Activated CD8-positive, alpha-beta memory T cell treated with anti-CD3 and anti-CD28 coated beads, Interleukin-2, amount 50 U/mL, for 1 hour (primary cell): ENCODE data around the gene SPPL3.

Experiments
- DNase-seq: peaks from one replicate; pipeline ENCODE4 v3.0.0-alpha.2; 2020; ENCODE audit errors: extremely low read depth

SPPL3 gene

GRCh38 chr12:120722784-120723183 lies 181.4 kb downstream of the SPPL3 start:
- DNase-seq = no peak

- no peak for DNase-seq
These were observed 182.3 kb downstream of the SPPL3 start for GRCh38 chr12:120721866-120722265.

DNA sequence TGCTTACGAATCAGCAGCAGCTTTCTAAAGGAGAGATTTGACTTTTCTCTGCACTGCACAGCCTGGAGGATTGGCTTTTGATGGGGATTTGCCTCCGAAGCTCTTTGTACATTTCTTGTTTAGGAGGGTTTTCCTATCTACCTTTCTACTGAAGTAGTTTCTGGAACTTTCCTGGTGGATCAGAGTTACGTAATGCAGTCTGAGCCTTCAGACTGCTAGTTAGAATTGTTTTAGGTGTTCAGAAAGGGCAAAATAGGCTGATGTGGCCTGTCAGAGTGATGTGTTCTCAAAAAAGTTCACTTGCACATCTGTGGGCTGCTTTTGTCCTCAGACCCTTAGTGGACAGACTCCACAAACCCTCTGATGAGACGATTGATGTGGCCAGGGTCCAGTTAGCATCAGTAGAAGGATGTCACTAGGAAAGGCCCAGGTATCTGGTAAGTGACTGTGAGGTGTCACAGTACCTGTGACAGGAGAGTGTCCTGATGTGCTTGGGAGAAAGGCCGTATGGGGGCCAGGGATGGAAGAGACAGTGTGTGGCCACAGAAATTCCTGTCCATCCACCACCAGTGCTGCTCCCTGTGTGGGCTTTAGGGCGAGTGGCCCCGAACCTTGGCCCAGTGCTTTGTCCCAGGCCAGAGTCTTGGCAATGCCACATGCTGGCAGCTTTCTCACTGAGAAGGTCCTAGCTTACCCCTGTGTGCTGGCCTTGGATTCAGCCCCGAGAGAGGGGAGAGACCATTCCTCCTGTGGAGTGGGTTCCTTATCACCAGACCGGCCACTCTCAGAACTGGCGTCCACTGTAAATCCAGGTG lies 183.0 kb downstream of the SPPL3 start:
- no peak for DNase-seq

DNA sequence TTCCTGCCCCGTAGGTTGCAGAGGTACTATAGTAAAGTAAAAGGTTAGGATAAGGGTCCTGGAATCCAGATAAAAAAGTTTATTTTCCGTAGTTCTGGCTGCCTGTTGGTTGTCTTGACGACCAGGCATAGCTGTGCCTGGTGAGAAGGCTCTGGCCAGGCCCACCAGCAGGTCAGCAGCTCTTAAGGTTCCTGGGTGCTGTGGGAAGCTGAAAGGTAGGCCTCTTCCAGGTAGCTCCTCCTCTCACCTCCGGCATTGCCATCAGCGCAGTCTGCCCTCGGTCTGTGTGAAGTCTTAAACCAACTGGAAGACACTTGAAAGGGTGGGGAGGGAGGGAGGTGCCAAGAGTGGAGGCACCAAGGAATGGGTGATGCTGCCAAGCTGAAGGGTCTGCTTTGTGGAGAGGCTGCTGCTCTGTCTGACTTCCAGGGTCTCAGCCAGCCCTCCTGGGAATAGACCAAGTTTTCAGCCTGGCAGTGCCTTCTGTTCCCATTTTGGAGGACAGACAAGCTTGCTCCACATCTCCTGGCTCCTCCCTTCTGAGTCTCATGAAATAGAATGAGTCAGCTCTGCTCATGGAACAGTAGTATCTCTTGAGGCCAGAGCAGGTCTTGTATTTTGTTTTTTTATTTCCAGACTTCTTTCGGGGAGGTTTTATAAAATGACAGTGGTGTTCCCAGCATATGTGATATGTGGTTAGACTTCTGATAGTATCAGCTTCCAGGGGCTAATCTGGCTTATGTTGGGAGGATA lies 183.7 kb downstream of the SPPL3 start:
- DNase-seq = no peak

- DNase-seq = no peak
These were observed 184.5 kb downstream of the SPPL3 start for GRCh38 chr12:120719496-120720233.

- DNase-seq = no peak
These were observed 185.1 kb downstream of the SPPL3 start for GRCh38 chr12:120719072-120719471.

GRCh38 chr12:120718055-120718454 lies 186.1 kb downstream of the SPPL3 start:
- DNase-seq = no peak

GRCh38 chr12:120713861-120714482 lies 190.2 kb downstream of the SPPL3 start:
- peak; percentile 77 for DNase-seq

- DNase-seq = no peak
These were observed 191.5 kb downstream of the SPPL3 start for GRCh38 chr12:120712610-120713009.
